DMS153 treated with DMSO at 0.1 percent for 48 hours (cell line): Measurements from ENCODE around the gene HADHB.

Experiments
- DNase-seq: peaks from one replicate; lab custom pipeline; 2025; ENCODE audit not compliant: unreplicated experiment; lab: John Stamatoyannopoulos, UW

The HADHB gene

GRCh38 chr2:26244309-26245230 is at the start of gene HADHB, which contains the start of gene HADHA:
TSS of gene HADHB (plus strand) at chr2:26244939. CDS start at chr2:26254255, 9,316 bp downstream.
TSS of gene HADHA (minus strand) at chr2:26244632. CDS start at chr2:26244596, 36 bp downstream.
- DNase-seq, result peak; percentile 86

GRCh38 chr2:26195040-26195984 is 49.4 kb upstream of the HADHB start:
- DNase-seq, result no peak

- no peak for DNase-seq
These were observed 47.9 kb upstream of the HADHB start for GRCh38 chr2:26196683-26197418.

- no peak for DNase-seq
These were observed 47.2 kb upstream of the HADHB start for GRCh38 chr2:26197516-26197915.

- no peak for DNase-seq
These were observed 41.7 kb upstream of the HADHB start for GRCh38 chr2:26202981-26203490.

GRCh38 chr2:26203906-26204305 is 40.8 kb upstream of the HADHB start:
- no peak for DNase-seq

- no peak for DNase-seq
These were observed 32.7 kb upstream of the HADHB start for GRCh38 chr2:26212011-26212410.

- no peak for DNase-seq
These were observed 30.0 kb upstream of the HADHB start for GRCh38 chr2:26214759-26215158.

- DNase-seq, result no peak
These were observed 28.9 kb upstream of the HADHB start for GRCh38 chr2:26215833-26216232.

- DNase-seq, result no peak
These were observed 28.2 kb upstream of the HADHB start for GRCh38 chr2:26216587-26216986.

GRCh38 chr2:26217720-26218119 is 27.0 kb upstream of the HADHB start:
- no peak for DNase-seq

- no peak for DNase-seq
These were observed 21.7 kb upstream of the HADHB start for GRCh38 chr2:26223018-26223417.

- no peak for DNase-seq
These were observed 20.6 kb upstream of the HADHB start for GRCh38 chr2:26224095-26224494.

- no peak for DNase-seq
These were observed 15.1 kb upstream of the HADHB start for GRCh38 chr2:26229595-26229994.

GRCh38 chr2:26230806-26231205 is 13.9 kb upstream of the HADHB start:
- DNase-seq, result no peak

GRCh38 chr2:26235089-26235488 is 9.7 kb upstream of the HADHB start:
- no peak for DNase-seq

- no peak for DNase-seq
These were observed 6.9 kb upstream of the HADHB start for GRCh38 chr2:26237868-26238267.

- DNase-seq, result no peak
These were observed 6.3 kb upstream of the HADHB start for GRCh38 chr2:26238311-26238958.

GRCh38 chr2:26241928-26242436 is 2.8 kb upstream of the HADHB start:
- no peak for DNase-seq
